HG02870 (cell line): Measurements from ENCODE around the gene EYA2.

ENCODE experiments used
- ATAC-seq: cut with Tn5 transposase; IDR thresholded peaks from one replicate; pipeline ENCODE4 v1.9.1; 2021; ENCODE audit warnings: mild to moderate bottlenecking, moderate library complexity; ENCODE audit not compliant: unreplicated experiment

EYA2 gene

GRCh38 chr20:47127546-47127945 is 232.9 kb downstream of the EYA2 start:
- no peak for ATAC-seq

GRCh38 chr20:47127999-47128398 is 233.4 kb downstream of the EYA2 start:
- no peak for ATAC-seq

- ATAC-seq: no peak
Observed at GRCh38 chr20:47129306-47129705, 234.7 kb downstream of the EYA2 start.

GRCh38 chr20:47133809-47134456 is 239.3 kb downstream of the EYA2 start:
- ATAC-seq: no peak

- ATAC-seq: no peak
Observed at GRCh38 chr20:47136782-47137181, 242.1 kb downstream of the EYA2 start.

- ATAC-seq: no peak
Observed at GRCh38 chr20:47137231-47137870, 242.7 kb downstream of the EYA2 start.

- ATAC-seq: no peak
Observed at GRCh38 chr20:47139934-47140535, 245.4 kb downstream of the EYA2 start.

- no peak for ATAC-seq
Observed at GRCh38 chr20:47141350-47141921, 246.8 kb downstream of the EYA2 start.

GRCh38 chr20:47141941-47142773 is 247.5 kb downstream of the EYA2 start:
- ATAC-seq: no peak

GRCh38 chr20:47142774-47143170 is 248.1 kb downstream of the EYA2 start:
- no peak for ATAC-seq

- no peak for ATAC-seq
Observed at GRCh38 chr20:47143657-47144056, 249.0 kb downstream of the EYA2 start.

- no peak for ATAC-seq
Observed at GRCh38 chr20:47144463-47144862, 249.8 kb downstream of the EYA2 start.

- no peak for ATAC-seq
Observed at GRCh38 chr20:47146686-47147085, 252.0 kb downstream of the EYA2 start.

GRCh38 chr20:47148059-47148458 is 253.4 kb downstream of the EYA2 start:
- ATAC-seq: no peak

- no peak for ATAC-seq
Observed at GRCh38 chr20:47149939-47150338, 255.3 kb downstream of the EYA2 start.

- ATAC-seq: no peak
Observed at GRCh38 chr20:47150403-47151152, 255.9 kb downstream of the EYA2 start.

- ATAC-seq: no peak
Observed at GRCh38 chr20:47152068-47152467, 257.4 kb downstream of the EYA2 start.

- ATAC-seq: no peak
Observed at GRCh38 chr20:47154089-47154488, 259.4 kb downstream of the EYA2 start.

GRCh38 chr20:47156301-47157137 is 261.9 kb downstream of the EYA2 start:
- ATAC-seq: no peak

GRCh38 chr20:47159166-47159565 is 264.5 kb downstream of the EYA2 start:
- ATAC-seq: no peak
